GM18499 (cell line): Measurements from ENCODE around the gene PLXDC2.
"Not testable (repeated sequence)": the region's sequence is repeated elsewhere in the genome, so short reads cannot be mapped to it uniquely, and the experiment has no call there.

ENCODE experiments used
- ATAC-seq: cut with Tn5 transposase; IDR thresholded peaks from one replicate; pipeline ENCODE4 v1.9.1; 2021; ENCODE audit warnings: moderate number of reproducible peaks; ENCODE audit not compliant: insufficient read depth, unreplicated experiment

Gene PLXDC2

DNA sequence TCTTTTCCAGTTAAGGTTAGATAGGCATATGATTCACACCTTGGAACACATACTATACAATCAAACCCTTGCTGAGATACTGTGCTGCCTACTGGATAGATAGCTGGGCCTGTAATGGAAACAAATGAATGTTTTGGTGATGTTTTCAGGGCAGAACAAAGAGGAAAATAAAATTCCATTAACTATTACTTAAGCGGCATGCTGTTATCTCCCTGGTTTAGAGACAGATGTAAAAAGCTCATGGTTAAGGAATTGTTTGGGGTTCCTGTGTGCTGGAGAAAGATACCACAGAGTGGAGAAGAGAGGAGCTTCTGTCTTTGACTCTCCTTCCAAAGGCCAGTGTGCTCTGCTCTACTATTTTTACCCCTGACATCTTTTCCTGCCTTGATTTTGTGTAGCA, 341.1 kb downstream of the PLXDC2 start:
- no peak for ATAC-seq

DNA sequence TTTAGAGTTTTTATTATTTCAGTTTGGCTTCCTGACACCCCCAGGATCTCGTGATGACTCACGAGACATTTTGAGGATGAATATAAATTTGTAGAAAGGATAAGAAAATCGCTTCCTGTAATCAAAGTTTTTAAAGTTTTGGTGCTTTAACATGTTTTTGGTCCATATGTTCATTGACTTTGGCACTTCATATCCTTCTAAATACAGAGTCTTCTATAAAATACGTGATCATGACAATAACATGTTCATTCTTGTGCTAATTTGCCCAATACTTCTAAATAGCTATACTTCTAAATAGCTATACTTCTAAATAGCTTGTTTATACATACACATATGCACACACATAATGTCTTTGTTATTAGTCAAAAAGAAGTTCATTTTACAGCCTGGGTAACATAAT, 341.9 kb downstream of the PLXDC2 start:
- no peak for ATAC-seq

DNA sequence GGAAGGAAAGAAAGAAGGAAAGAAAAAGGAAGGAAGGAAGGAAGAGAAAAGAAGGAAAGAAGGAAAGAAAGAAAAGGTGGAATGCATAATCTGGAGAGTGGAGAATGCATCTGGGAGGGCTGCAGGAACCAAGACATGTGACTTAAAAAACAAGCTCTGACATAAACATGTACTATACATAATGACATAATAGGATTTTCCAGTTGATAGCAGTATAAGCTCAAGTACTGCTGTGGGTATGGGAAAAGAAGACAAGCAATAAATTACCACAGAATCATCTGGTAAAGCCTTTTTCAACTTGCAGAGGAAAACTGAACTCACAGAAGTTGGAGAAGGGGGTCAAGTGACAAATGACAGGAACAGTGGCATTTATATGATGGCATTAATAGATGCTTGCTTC, 345.9 kb downstream of the PLXDC2 start:
- no peak for ATAC-seq

DNA sequence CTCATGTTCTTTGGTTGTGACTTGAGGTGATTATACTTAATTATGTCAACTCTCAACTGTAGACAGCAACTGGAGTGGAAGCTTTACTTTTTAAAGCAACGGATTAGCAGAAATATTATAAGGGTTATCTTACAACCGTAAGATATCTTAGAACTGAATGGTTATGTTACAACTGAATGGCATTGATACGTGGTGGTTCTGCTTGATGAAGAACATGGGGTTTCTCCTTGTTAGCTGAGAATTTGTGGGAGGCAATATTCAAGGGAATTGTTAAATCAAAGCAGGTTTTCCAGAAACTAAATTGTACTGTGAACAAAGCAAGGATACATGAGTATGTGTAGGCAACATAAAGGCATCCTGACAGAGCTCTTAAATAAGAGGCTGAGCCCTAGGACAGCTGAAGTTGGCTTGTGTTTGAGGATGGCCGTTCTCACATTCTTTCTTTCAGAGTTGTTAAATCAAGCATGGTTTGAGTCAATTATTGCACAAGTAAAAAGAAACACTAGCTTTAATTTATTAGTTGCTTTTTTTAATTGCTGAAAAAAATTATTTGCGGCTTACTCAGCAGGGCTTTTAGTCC, 350.0 kb downstream of the PLXDC2 start:
- ATAC-seq = no peak

DNA sequence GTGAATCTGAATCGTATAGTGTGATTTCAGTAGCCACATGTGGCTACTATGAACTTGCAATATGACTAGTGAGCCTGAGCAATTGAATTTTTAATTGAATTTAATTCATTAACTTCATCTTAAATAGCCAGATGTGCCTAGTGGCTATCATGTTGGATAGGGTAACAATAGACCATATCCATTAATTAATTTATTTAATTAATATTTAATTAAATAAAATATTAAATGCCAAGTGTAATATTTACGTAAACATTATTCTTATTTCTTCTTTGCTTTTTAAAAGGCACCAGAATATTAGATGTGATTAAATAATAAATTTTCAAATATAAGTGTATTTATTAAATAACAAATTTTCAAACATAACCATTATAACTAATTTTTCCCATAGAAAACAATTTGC, 354.4 kb downstream of the PLXDC2 start:
- ATAC-seq = no peak

DNA sequence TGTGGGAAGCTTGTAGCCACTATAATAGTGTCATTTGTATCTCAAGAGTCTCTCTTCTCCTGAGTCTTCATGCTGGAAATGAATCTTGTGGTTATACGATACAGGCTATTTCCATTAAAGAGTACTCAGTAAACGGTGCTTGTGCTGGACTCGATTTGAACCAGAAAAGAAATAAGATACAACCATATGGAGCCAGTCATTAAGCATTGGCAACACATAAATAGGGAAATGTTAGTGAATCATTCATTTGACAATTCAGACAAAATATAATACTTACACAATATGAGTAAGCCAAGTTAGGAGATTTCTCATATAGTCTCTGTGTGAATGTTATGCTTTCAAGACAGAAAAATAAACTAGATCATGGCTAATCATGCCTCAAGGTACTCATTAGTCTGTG, 356.8 kb downstream of the PLXDC2 start:
- ATAC-seq = no peak

DNA sequence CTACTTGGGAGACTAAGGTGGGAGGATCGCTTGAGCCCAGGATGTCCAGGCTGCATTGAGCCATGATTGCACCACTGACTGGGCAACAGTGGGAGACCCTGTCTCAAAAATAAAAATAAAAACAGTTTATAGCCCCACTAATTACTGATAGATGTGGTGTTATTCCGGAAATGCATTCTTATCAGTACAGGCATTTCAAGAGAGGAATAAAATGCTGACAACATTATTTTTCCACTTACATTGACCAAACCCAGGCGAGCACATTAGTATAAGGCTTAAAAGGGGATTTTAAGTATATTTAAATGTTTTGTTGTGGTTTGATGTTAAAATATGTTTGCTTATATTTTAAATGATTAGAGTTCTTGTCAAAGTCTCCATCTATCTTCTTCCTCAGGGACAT, 359.5 kb downstream of the PLXDC2 start:
- no peak for ATAC-seq

DNA sequence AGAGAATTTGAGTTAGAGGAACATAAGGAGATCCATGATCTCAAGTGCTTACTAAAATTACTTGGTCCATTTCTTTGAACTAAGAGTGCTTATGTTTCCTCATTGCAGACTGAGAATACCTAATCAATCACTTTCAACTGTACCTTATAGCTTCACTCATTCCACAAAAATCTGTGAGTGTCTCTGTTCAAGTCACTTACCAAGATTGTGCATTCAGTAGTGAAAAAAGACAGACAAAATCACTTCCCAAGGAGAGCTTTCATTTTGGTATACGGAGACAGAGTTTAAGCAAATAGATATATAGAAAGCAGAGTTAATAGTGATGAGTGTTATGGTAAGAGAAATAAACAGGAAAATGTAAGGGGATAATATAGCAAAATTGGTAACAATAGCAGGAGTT, 364.5 kb downstream of the PLXDC2 start:
- no peak for ATAC-seq

DNA sequence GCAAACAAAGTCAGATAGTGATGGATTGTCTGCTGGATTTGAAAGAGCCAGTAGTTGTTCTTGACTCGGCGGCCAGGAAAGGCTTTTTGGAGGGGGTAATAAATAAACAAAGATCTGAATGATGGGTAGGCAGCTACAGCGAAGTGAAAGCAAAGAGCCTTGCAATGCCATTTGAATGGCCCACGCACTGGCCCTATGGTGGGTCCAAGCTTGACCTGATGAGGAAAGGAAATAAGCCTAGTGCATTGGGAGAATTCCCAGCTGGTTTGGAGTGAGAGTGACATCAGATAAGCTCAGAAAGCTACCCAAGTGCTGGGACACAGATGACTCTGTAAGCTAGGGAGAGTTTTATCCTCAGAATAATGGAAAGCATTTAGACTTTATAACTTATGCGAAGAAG, 365.2 kb downstream of the PLXDC2 start:
- no peak for ATAC-seq

DNA sequence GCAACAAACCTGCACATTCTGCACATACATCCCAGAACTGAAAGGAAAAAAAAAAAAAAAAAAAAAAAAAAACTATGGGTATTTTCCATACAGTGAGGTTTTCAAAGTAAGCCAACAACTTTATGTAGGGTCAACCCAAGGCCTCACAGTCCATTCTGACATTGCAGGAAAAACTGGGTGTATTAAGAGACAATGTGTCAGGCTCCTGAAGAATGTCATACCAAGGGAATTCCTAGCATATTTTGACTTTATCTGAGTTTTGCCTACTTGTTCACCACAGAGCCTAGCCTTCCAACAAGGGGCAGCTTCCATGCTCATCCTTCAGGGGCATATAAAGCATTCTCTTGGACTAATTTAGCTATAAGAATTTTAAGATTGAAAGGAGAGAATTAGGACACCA, 368.9 kb downstream of the PLXDC2 start:
- no peak for ATAC-seq

DNA sequence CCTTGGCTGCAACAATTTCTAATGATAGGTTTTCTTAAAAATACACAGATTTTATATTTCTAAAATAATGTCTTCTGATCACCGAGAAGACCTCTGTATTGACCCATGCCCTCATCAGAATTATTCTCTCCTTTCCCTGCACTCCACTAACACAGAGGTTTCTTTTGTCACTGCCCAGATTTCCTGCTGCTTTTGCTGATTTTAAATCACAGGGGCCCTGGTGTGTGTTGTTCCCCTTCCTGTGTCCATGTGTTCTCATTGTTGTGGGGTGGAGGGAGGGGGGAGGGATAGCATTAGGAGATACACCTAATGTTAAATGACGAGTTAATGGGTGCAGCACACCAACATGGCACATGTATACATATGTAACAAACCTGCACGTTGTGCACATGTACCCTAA, 375.2 kb downstream of the PLXDC2 start:
- ATAC-seq = not testable (repeated sequence)

DNA sequence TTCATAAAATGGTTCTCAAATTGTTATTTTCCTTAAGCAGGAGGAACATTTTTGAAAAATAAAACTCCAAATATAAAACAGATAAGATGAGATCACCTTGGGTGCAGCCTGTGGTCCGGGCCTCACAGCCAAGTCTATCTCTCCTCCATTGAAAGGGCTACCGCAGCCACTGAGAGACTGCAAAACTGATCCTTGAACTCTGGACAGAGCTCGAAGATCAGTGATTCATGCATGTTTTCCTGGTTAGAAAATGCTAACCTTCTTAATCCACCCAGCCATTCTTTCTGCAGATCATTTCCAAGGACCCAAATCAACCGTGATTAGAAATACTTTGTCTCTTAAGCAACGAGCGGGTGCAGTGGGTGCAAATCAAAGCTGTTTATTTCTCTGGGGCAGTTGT, 378.8 kb downstream of the PLXDC2 start:
- ATAC-seq = no peak

DNA sequence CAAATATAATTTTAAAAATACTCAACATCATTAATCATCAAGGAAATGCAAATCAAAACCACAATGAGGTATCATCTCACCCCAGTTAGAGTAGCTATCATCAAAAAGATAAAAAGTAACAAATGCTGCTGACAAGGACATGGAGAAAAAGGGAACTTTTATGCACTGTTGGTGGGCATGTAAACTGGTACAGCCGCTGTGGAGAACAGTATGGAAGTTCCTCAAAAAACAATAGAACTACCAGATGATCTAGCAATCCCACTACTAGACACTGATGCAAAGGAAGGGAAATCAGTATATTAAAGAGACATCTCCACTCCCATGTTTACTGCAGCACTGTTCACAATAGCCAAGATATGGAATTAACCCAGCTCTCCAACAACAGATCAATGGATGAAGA, 384.5 kb downstream of the PLXDC2 start:
- no peak for ATAC-seq

DNA sequence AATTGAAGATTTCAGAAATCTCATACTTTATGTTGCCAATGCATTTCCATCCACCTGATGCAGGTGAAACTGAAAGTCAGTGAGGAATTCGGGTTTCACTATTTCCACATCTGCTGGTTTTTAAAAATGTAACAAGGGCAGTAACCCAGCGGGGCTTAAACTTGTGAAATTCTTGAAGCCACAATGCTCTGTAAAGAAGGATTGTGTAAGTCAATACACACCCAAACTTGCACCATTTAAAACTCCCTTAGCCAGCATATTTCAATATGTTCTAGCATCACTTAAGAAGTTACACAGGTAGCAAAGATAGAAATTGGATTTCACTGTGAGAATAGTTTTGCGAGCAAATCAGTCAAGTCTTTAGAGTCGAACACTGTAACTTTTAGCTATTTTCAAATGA, 386.1 kb downstream of the PLXDC2 start:
- no peak for ATAC-seq

DNA sequence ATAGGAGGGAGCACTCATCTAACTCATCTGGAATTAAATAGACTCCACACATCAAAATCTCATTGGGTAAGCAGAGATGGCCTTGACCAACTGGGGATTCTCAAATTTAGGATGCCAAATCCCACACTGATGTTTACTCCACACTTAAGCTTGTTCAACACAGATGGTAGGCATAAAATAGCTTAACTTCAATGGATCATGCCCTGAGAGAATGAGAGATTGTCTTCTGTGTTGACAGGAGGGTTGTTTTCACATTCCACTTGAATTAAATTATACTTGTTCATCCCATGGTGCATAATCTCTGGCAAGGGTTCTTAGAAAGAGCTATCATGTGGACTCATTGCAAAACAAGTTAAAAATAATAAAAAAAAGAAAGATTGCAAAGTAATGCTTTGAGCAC, 391.4 kb downstream of the PLXDC2 start:
- no peak for ATAC-seq

DNA sequence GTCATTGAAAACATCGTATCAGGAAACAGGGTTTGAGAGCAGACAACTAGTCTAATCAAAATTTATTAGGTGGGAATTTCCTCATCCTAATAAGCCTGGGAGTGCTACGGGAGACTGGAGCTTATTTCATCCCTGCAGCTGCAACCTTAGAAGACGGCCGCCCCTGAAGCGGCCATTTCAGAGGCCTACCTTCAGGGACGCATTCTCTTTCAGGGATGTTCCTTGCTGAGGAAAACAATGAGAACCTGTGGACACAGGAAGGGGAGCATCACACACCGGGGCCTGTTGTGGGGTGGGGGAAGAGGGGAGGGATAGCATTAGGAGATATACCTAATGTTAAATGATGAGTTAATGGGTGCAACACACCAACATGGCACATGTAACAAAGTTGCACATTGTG, 392.9 kb downstream of the PLXDC2 start:
- ATAC-seq = not testable (repeated sequence)

DNA sequence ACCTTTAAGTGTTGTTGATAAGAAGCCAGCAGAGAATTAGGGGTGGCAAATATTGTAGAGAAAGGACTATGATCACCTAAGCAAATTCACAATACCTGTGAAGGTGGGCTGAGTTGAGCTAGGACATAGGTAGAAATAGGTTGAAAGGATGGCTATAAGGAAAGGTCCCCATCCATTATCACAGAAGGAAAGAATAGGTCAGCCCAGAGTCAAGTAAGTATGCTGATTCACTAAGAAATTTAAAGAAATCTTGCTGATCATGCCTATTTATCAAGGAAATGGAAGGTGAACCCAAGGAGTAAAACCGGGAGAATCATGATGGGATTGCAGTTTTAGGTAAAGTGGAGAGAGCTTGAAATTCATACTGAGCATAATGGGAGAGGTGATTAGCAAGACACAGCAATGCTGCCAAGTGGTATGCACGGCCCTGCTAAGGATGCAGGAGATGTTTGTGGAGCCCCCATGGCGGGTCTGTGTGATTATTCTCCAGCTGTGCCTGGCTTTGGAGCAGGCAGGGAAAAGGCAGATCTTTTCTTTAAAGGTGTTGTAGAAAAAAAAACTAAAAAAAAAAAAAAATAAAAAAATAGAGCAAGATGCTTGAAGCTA, 399.4 kb downstream of the PLXDC2 start:
- ATAC-seq = no peak

DNA sequence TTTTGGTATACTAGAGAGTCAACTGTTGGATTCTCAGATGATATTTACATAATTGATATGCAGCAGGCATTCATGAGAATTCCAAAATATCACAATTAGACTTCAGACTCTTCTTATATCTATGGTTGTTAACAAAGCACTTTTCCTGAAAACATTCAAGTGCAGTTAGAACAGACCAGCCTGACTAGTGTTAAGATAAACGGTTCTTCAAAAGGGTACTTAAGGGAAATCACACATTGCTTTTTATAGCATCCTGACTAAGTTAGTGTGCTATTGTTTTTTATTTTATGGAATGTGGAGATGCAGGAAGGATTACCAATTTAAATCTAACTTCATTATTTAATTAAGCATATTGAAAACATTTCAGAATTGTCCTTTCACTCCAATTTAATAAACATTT, 405.1 kb downstream of the PLXDC2 start:
- ATAC-seq = no peak

DNA sequence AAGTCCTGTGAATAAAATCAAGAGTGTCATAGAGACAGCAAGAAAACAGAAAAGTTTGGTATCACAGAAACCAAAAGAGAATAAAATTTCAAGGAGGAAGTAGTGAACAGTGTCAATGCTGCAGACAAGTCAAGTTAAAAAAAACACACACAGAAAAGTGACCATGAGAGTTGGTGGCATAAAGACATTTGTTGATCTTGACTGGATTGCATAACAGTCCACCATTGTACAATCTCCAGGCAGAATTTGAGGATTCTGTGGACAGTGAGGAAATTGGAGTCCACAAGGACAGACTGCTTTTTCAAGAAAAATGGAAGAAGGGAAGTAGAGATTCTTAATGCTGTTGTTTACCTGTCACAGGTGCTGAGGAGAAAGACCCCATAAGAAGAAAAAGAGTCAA, 412.5 kb downstream of the PLXDC2 start:
- ATAC-seq = no peak

DNA sequence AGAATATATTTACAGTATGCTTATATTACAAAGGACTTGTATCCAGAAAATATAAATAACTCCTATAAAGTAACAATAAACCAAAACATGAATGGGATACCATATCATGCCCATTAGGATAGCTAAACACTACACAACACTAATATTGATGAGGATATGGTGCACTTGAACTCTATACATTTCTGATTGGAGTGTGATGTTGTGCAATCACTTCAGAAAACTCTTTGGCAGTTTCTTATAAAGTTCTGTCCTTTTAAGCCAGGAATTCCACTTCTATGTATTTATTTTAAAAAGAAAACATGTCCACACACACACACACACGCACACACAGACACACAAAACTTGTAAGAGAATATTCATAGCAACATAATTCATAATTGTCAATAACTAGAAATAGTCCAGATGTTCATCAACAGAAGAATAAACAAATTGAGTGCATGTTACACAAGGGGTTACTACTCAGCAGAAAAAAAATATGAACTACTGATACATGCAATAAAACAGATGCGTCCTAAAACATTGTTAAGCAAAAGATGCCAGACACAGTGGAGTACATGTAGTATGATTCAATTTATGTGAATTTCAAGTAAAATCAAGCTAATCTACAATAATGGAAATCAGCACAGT, 416.0 kb downstream of the PLXDC2 start:
- ATAC-seq = no peak

DNA sequence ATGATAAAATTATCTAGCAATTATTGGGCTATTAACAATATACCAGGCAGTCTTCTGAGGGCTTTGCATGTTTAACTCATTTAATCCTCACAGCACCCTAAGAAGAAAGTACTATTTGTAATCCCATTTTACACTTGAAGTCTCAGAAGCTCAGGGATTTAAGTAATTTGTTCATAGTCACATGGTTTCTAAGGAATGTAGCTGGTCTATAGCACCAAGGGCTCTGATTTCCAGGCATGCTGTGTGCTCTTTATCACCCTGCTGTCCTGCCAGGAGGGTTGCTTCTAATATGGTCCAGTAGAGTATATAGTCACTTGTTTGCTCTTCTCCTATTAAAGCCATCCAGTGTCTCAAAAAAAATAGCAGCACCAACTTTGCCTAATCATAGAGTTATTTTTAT, 417.2 kb downstream of the PLXDC2 start:
- no peak for ATAC-seq

DNA sequence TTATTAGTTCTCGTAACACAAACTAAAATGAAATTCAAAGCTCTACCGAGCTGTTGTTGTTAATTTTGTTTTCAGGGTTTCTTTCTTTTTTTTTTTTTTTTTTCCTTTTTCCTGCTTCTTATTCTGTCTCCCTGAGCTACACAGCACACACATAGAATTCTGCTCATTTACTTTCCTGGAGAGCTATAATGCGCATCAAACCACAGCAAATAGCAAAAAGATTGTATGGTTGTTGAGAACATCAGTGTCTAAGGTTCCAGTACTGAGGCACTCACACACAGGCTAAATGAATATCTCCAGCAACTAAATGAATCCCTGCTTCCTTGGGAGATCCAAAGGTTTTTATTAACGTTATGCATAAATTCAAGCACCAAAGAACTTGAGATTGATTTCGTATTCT, 418.3 kb downstream of the PLXDC2 start:
- ATAC-seq = no peak
